ENCODE data around the gene TSN. TPM values are rescaled to one million over a fixed set of nuclear protein-coding genes. Genes with fewer than 3 reads are reported as not detected.

TSN gene
- polyA plus RNA-seq, 1 donor (not counting 4 experiments of a cell fraction or from before 2014, with no cell fraction given): 78.4 TPM

DNA sequence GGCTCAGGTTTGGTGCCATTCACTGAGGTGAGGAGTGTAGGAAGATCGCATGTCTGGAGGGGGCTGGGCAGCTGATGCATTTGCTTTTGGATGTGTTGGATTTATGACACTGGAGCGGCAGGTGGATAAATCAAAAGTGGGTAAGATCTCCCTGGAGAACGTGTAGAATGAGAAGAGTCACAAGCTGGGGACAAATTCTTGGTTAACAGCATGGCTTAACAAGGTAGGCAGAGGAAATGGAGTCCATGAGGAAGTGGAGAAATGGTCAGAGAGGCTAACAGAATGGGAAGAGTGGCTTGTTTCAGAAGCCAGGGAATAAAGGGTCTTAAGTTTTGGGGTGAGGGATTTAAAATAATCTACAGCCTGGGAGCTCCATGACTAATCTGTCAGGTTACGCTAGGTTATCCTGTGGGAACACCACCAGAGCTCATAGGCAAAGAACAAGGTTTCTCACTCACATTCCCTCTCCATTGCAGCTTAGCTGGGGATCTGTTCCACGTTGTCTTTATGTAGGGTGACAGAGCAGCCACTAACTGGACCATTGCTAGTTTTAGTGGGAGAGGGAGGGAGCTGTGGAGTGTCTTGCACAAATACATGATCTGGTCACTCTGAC lies 12.8 kb downstream of the TSN start:
- Histone ChIP-seq H3K4me2 (ENCODE audit: control insufficient read depth, extremely low read depth, insufficient read depth, low read depth, low read length) (no peak overlapping the region), H3K36me3 (ENCODE audit: control insufficient read depth in 2 of 2, extremely low read depth in 1 of 2, insufficient read depth in 2 of 2, low read length in 2 of 2) (peaks cover 19 to 24% of the 10 kb centered on the region in 2 experiments), H3K4me3 (ENCODE audit: control insufficient read depth in 2 of 3, extremely low read depth in 1 of 3, insufficient read depth in 2 of 3, low read depth in 1 of 3, low read length in 3 of 3) (no peak overlapping the region), H3K79me2 (ENCODE audit: control insufficient read depth, insufficient read depth, low read length) (no peaks in the 10 kb centered on the region), H3K4me1 (ENCODE audit: control insufficient read depth, extremely low read depth, insufficient read depth, low read length) (peaks cover 15% of the 10 kb centered on the region), H3K27me3 (ENCODE audit: control insufficient read depth, extremely low read depth, insufficient read depth, low read length) (no peaks in the 10 kb centered on the region), H3K9ac (ENCODE audit: control insufficient read depth, extremely low read depth, insufficient read depth, low read length) (no peak overlapping the region), H2AFZ (ENCODE audit: control insufficient read depth, low read length) (no peak overlapping the region), H4K20me1 (ENCODE audit: control insufficient read depth, extremely low read depth, insufficient read depth, low read length) (no peaks in the 10 kb centered on the region), H3K27ac (ENCODE audit: control insufficient read depth, insufficient read depth, low read length) (no peak overlapping the region), H3K9me3 (ENCODE audit: control insufficient read depth, low read depth, low read length) (no peaks in the 10 kb centered on the region), H3K9me1 (ENCODE audit: control insufficient read depth, extremely low read depth, insufficient read depth, low read length) (peaks cover 2% of the 10 kb centered on the region)
- DNase-seq (ENCODE audit: low read depth, low spot score) (no peak), FAIRE-seq (no peak)
- TF ChIP-seq EZH2 (IDR thresholded peaks at IDR 0.05; ENCODE audit: low read length): no peak
- TF ChIP-seq, protein P1, sequence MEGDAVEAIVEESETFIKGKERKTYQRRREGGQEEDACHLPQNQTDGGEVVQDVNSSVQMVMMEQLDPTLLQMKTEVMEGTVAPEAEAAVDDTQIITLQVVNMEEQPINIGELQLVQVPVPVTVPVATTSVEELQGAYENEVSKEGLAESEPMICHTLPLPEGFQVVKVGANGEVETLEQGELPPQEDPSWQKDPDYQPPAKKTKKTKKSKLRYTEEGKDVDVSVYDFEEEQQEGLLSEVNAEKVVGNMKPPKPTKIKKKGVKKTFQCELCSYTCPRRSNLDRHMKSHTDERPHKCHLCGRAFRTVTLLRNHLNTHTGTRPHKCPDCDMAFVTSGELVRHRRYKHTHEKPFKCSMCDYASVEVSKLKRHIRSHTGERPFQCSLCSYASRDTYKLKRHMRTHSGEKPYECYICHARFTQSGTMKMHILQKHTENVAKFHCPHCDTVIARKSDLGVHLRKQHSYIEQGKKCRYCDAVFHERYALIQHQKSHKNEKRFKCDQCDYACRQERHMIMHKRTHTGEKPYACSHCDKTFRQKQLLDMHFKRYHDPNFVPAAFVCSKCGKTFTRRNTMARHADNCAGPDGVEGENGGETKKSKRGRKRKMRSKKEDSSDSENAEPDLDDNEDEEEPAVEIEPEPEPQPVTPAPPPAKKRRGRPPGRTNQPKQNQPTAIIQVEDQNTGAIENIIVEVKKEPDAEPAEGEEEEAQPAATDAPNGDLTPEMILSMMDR (optimal IDR thresholded peaks at IDR 0.05 in 1 of 3, IDR thresholded peaks at IDR 0.05 in 1 of 3, conservative IDR thresholded peaks at IDR 0.05 in 1 of 3; ENCODE audit: extremely low read depth in 1 of 3, insufficient read depth in 2 of 3, low read length in 3 of 3): no peak
- dilution Hi-C loops (cut with MboI; ENCODE audit: extremely low pct_ligation_motif_present, low sequenced_read_pairs): no loop called here

DNA sequence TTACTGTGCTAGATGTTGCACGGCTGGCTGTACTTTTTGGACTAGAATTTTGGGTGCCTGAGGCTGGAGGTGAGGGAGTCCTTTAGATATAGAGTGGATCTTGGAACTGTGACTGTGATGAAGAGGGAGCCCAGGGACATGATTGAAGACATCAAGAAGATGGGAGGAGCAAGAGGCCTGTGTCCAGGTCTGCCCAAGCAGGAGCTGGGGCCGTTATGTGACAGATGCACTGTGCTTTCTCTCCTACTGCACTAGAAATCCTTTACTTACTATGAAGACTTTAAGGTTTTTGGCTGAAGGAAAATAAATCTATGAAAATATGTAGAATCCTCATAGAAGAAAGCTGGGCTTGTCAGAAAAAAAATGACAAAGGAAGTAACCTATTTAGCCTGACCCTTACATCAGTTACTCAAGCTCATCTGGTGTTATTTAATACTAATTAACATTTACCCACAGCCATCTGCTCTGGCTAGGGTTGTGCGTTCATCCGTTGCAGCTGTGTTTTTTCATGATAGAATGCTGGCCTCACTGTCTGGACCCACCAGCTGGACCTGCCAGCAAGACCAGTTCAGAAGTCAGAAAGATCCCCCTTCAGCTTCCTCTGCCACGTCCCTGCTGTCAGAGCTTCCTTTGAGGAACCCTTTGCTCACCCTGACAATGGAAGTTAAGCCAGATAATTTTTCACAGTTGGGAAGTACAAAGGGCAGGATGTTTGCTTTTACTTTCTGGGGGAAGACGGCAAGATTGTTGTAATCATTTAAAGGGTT lies 16.7 kb downstream of the TSN start:
- FAIRE-seq: no peak
- Histone ChIP-seq H3K9me1 (ENCODE audit: control insufficient read depth, extremely low read depth, insufficient read depth, low read length) (peaks cover 2% of the 10 kb centered on the region), H3K27me3 (ENCODE audit: control insufficient read depth, extremely low read depth, insufficient read depth, low read length) (no peaks in the 10 kb centered on the region), H3K9me3 (ENCODE audit: control insufficient read depth, low read depth, low read length) (no peaks in the 10 kb centered on the region), H3K79me2 (ENCODE audit: control insufficient read depth, insufficient read depth, low read length) (no peaks in the 10 kb centered on the region), H3K9ac (ENCODE audit: control insufficient read depth, extremely low read depth, insufficient read depth, low read length) (no peak overlapping the region), H3K4me3 (ENCODE audit: control insufficient read depth in 2 of 3, extremely low read depth in 1 of 3, insufficient read depth in 2 of 3, low read depth in 1 of 3, low read length in 3 of 3) (no peak overlapping the region), H4K20me1 (ENCODE audit: control insufficient read depth, extremely low read depth, insufficient read depth, low read length) (no peaks in the 10 kb centered on the region), H3K36me3 (ENCODE audit: control insufficient read depth in 2 of 2, extremely low read depth in 1 of 2, insufficient read depth in 2 of 2, low read length in 2 of 2) (peaks cover 4 to 9% of the 10 kb centered on the region in 2 experiments), H3K4me1 (ENCODE audit: control insufficient read depth, extremely low read depth, insufficient read depth, low read length) (peaks cover 5% of the 10 kb centered on the region), H2AFZ (ENCODE audit: control insufficient read depth, low read length) (no peak overlapping the region), H3K4me2 (ENCODE audit: control insufficient read depth, extremely low read depth, insufficient read depth, low read depth, low read length) (no peak overlapping the region), H3K27ac (ENCODE audit: control insufficient read depth, insufficient read depth, low read length) (no peak overlapping the region)
- DNase-seq (ENCODE audit: low read depth, low spot score): no peak
- no peak for TF ChIP-seq EZH2 (IDR thresholded peaks at IDR 0.05; ENCODE audit: low read length)
- TF ChIP-seq, protein P1 (optimal IDR thresholded peaks at IDR 0.05 in 1 of 3, IDR thresholded peaks at IDR 0.05 in 1 of 3, conservative IDR thresholded peaks at IDR 0.05 in 1 of 3; ENCODE audit: extremely low read depth in 1 of 3, insufficient read depth in 2 of 3, low read length in 3 of 3): no peak
- dilution Hi-C loops (cut with MboI; ENCODE audit: extremely low pct_ligation_motif_present, low sequenced_read_pairs): no loop called here

All from keratinocyte (primary cell).